Activated CD8-positive, alpha-beta memory T cell treated with anti-CD3 and anti-CD28 coated beads for 36 hours (primary cell): Measurements from ENCODE around the gene SORCS2. TPM values are rescaled to one million over a fixed set of nuclear protein-coding genes. Genes with fewer than 3 reads are reported as not detected.

Experiments
- CTCF ChIA-PET: fragments of 350-600 bp; sonication (Branson Sonifier 250); formaldehyde crosslinking; loops from one replicate; lab custom pipeline; 2021; ENCODE audit warnings: antibody characterized with exemption; lab: Charles Lee
- POLR2A ChIA-PET: fragments of 350-600 bp; sonication (Branson Sonifier 250); formaldehyde crosslinking; loops from one replicate; lab custom pipeline; 2021; ENCODE audit warnings: antibody characterized with exemption; lab: Charles Lee
- total RNA-seq, 2 experiments: library from RNA; stranded (reverse); gene quantifications; one replicate each; pipeline ENCODE4 v1.2.3, GENCODE V29; 2021

SORCS2 gene
- total RNA-seq, 2 experiments from 2014 or later, result not detected

DNA sequence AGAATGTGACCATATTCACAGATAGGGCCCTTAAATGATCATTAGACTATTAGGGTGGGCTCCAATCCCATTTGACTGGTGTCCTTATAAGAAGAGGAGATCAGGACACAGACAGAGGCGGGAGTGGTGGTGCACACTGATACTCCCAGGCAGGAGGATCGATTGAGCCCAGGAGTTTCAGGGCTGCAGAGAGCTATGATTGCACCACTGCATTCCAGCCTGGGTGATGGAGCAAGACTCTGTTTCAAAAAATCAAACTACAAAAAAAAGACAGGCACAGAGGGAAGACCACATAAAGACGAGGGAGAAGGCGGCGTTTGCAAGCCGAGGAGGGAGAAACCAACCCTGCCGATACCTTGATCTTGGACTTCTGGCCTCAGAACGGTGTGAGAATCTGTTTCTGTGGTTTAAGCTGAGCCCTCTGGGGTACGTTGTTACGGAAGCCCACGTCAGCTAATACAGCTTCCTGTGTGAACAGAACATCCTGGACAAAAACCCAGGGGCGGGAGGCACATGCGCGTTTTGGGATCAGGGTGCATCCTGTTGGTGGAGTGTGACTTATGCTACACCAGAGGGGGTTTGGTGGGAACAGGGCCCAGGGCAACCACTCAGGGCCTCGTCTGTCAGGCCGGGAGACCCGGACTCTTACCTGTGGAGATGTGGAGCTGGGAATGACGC is 454.2 kb downstream of the SORCS2 start:
- POLR2A ChIA-PET, result no interaction called here
- CTCF ChIA-PET, result interaction anchor here (0.6 kb wide), 1 partner anchor 18 kb away, joined by 3 read pairs; no protein-coding TSS in a partner anchor

DNA sequence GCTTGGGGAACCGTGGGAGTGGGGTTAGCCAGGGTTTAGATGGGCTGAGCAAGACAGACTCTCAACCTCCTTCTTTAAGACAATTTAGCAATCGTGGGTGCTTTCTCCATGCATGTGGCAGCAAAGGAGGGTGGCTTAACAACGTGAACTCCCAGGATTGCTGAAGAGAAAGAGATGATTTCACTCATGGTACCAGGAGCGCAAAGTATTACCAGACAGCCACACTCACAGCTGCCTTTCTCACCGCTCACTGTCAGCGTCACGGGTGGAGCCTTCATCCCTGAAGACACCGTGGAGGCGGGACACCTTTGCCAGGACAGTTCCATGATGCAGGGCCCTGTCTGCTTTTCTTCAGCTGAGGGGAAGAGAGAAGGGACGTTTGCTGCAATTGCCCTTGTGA is 454.8 kb downstream of the SORCS2 start:
- CTCF ChIA-PET, result interaction anchor here (0.6 kb wide), 1 partner anchor 19 kb away, joined by 3 read pairs; no protein-coding TSS in a partner anchor

GRCh38 chr4:7647600-7648543 is 455.5 kb downstream of the SORCS2 start:
- CTCF ChIA-PET, result interaction anchor here (0.6 kb wide), 1 partner anchor 46 kb away, joined by 3 read pairs; no protein-coding TSS in a partner anchor
- POLR2A ChIA-PET, result no interaction called here

More for the DNA sequence above, 454.8 kb downstream of the SORCS2 start:
- POLR2A ChIA-PET, result no interaction called here

GRCh38 chr4:7648544-7649395 is 456.4 kb downstream of the SORCS2 start:
- POLR2A ChIA-PET, result no interaction called here

GRCh38 chr4:7649411-7649740 is 457.0 kb downstream of the SORCS2 start:
- ChIA-PET CTCF (no interaction called here), POLR2A (no interaction called here)

More at GRCh38 chr4:7648544-7649395, 456.4 kb downstream of the SORCS2 start:
- CTCF ChIA-PET, result interaction anchor here (0.6 kb wide), 1 partner anchor 47 kb away, joined by 3 read pairs; no protein-coding TSS in a partner anchor

GRCh38 chr4:7649741-7650531 is 457.6 kb downstream of the SORCS2 start:
- ChIA-PET CTCF (no interaction called here), POLR2A (no interaction called here)

DNA sequence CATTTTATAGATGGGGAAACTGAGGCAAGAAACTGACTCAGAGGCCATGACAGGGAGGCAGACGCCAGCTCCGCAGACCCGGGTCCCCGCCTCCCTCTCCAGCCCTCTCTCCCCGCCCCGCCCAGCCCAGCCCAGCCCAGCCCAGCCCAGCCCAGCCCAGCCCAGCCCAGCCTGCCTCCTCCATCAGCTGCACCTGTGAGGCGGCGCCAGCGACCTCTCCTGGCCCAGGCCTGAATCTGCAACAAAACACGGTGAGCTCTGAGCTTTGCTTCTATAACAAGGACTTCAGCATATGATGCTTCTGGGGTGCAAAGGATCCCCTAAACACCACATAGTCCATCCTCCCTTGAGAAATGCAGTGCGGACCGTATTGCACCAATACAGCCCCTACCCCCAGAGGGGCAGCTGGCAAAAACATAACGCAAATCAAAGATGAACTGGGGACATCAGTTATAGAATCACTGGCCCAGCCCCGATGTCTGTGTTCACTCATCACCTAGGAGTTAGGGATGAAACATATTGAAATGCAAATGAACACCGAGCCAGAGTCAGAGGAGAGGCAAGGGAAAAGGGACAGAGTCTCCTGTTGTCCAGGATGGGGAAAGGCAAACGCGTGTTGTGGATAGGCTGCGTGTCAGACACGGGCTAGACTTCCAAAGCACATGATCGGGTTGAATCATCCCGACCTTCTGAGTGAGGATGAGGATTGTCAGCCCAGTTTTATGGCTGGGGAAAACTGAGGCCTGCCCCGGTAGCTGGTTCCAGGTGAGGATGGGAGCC is 458.5 kb downstream of the SORCS2 start:
- ChIA-PET POLR2A (no interaction called here), CTCF (no interaction called here)

GRCh38 chr4:7651461-7651921 is 459.2 kb downstream of the SORCS2 start:
- CTCF ChIA-PET, result no interaction called here

GRCh38 chr4:7652006-7652405 is 459.7 kb downstream of the SORCS2 start:
- ChIA-PET CTCF (no interaction called here), POLR2A (no interaction called here)

More at GRCh38 chr4:7651461-7651921, 459.2 kb downstream of the SORCS2 start:
- POLR2A ChIA-PET, result no interaction called here

DNA sequence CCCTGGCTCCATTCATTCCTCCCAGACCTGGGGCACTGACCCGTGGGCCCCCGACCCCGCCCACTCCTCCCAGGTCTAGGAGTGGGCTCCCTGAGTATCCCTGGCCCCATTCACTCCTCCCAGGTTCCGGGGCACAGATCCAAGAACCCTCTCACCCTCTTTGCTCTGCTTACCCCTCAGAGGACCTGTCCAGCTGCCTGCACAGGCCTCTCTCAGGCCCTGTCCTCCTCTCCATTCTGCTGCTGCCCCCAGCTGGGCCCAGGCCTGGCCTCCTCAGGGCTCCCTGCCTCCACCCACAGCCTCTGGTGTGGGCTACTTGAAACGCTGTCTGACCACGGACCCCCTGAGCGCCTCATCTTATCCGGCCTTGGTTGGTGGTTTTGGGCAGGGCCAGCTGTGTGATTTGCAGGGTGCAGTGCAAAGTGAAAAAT is 460.1 kb downstream of the SORCS2 start:
- ChIA-PET POLR2A (no interaction called here), CTCF (no interaction called here)

DNA sequence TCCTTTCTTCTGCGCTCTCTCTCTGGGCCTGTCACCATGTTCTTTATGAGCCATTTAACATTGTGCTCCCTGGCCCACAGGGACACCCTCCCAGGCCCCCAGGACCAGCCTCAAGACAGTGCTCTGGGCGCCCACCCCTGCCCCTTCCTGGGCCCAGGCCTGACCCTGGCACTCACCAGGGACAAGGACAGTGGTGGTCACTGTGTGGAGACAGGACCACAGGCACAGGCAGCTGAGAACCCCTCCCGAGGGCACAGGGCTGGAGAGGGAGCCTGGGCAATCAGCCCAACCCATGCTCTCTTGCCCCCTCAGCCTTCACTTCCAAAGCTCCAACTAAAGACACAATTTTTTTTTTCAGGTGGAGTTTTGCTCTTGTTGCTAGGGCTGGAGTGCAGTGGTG is 460.6 kb downstream of the SORCS2 start:
- CTCF ChIA-PET, result no interaction called here
- POLR2A ChIA-PET, result no interaction called here

- POLR2A ChIA-PET, result no interaction called here
- CTCF ChIA-PET, result no interaction called here
Measured at GRCh38 chr4:7653510-7654369, 461.4 kb downstream of the SORCS2 start.

DNA sequence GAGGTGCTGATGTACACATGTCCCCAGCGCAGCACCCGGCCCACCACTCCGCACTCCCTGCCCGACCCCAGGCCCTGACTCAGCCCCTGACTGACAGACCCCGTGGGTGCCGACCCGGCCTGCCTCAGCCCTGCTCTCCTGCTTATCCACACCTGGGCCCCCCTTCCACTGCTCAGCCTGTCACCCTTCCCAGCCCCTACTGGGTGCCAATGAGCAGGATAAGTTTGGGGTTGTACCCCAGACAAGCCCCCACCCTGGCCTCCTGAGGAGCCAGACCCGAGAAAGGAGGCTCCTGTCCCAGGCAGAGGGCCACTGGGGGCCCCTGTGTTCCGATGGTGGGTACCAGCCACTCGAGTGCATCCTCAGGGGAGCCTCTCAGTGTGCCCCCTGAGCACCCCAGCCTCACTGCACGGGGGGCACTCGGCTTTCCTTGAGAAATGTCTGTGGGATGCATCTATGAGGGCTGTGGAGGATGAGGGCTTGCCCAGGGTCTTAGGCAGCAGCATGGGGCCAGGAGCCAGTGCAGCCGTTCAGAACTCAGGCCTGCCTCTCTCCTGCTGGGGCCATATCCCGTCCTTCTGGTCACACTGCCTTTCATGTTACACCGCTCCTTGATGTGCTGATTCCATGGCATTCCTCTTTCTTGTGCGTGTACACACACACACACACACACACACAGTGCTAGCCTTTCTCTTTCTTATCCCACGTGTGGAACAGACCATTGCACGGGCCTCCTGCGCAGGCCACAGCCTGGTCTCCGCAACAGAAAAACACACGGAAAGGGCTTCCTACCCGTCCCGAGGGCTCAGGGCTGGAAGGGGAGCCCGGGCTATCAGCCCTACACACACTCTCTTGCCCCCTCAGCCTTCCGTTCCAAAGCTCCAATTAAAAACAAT is 462.5 kb downstream of the SORCS2 start:
- ChIA-PET CTCF (no interaction called here), POLR2A (no interaction called here)

- ChIA-PET CTCF (no interaction called here), POLR2A (no interaction called here)
Measured at GRCh38 chr4:7655511-7656243, 463.3 kb downstream of the SORCS2 start.

DNA sequence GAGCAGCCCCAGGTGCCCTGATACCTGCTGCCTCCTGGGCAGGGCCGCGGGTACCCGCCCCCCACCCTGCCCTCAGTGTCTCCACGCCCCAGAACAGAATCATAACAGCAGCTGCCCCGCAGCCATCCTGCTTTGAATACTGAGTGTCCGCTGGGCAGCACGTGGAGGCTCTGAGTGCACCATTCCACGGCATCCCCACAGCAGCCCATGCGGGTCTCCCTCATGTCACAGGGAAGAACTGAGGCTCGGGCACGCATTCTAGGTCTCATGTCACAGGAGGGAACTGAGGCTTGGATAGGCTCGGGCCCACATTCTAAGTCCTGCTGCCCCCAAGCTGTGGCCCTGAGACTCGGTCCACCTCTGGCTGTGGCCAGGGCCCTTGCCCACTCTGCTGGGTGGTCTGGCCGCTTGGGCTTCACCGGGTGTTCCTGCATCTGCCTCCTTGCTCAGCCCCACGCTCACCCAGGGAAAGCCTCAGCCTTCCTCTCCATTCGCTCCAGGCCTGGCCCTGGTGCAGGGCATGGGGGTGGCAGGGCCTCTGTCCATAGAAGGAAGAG is 464.0 kb downstream of the SORCS2 start:
- ChIA-PET POLR2A (no interaction called here), CTCF (no interaction called here)
